Measurements from ENCODE around the gene PTPRK. TPM values are rescaled to one million over a fixed set of nuclear protein-coding genes. Genes with fewer than 3 reads are reported as not detected.

Gene PTPRK
- total RNA-seq, 5 donors from 2014 or later (not counting 1 experiment from before 2014, with no cell fraction given) = 2.1 to 11.1 (median 7.3) TPM

DNA sequence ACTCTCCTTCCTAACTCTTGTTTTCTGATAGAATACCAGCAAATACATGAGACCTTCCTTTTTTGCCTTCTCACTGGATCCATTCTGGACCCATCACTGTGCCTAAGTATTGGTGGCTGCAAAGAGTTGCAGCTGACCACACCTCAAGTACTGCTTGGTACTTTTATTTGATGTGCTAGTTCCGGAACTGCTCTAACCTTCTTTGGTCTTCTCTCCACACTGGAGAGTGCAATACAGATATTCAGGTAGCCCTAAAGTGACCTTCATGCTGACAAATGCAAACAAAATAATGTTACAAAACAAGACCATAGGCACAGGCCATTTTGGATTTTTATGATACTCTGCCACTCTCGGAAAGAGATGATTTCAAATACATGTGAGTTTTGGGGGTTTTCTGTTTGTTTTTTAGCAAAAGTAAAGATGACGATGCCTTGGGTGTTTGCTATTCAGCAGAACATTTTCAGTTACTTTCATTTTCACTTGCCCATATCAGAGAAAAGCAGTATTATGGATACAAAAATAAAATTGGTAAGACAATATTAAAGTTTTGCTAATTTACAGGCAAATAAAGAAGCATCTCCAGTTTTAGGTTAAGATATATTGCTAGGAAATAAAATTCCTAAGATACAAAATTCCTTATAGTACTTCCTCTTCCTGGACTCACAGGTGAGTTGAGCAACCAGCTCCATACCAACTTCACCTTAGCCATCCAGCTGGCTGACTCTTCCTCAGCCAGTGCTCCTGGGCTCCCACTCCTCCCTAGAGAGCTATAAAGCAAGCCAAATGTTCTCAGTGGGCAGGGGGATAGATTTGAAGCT, 42.0 kb downstream of the PTPRK start:
- no CpG with 5 or more reads among the region's 3 CpGs for WGBS (ENCODE audit: insufficient coverage)
- Mint-ChIP-seq H3K36me3 (no peaks in the 10 kb centered on the region), H3K27me3 (no peaks in the 10 kb centered on the region), H3K27ac (peak overlapping the region in 1 of 2 donors; percentile 91), H3K4me3 (peak overlapping the region; percentile 73 to 76 (median 76)), H3K4me1 (peaks cover 11 to 17% (median 13%) of the 10 kb centered on the region in 3 donors), H3K9me3 (no peaks in the 10 kb centered on the region)
- Histone ChIP-seq H3K36me3 (ENCODE audit: control insufficient read depth in 2 of 2, extremely low read depth in 1 of 2, insufficient read depth in 1 of 2, low read length in 1 of 2) (no peaks in the 10 kb centered on the region), H3K27me3 (replicated peaks in 1 of 2; ENCODE audit: control insufficient read depth in 2 of 2, extremely low read depth in 1 of 2, insufficient read depth in 2 of 2, low read length in 1 of 2) (no peaks in the 10 kb centered on the region), H3K27ac (ENCODE audit: low read length) (no peak overlapping the region), H3K4me1 (ENCODE audit: control insufficient read depth in 1 of 2, extremely low read depth in 1 of 2, insufficient read depth in 2 of 2, low read length in 2 of 2) (peaks cover 4 to 5% of the 10 kb centered on the region in 2 experiments), H3K4me3 (ENCODE audit: control insufficient read depth in 1 of 2, extremely low read depth in 1 of 2, low read length in 1 of 2) (peak overlapping the region in 1 of 2 donors; percentile 19), H3K9me3 (no peaks in the 10 kb centered on the region)
- ATAC-seq (replicated peaks in 1 of 4) (peak in 2 of 4 experiments; percentile 31 to 46), DNase-seq (peak in 1 of 35 experiments; percentile 22)
- ChIA-PET POLR2A (no interaction called here), CTCF (interaction anchor here in 1 of 2 donors (1.0 kb wide), 1 partner anchor 20 kb away, joined by 3 read pairs; no protein-coding TSS in a partner anchor)

GRCh38 chr6:128474933-128475332, 45.5 kb downstream of the PTPRK start:
- H3K4me3 ChIP-seq (ENCODE audit: control insufficient read depth in 1 of 2, extremely low read depth in 1 of 2, low read length in 1 of 2) = no peak overlapping the region
- DNase-seq (no peak), ATAC-seq (replicated peaks in 1 of 4) (no peak)
- Mint-ChIP-seq H3K27ac (no peak overlapping the region), H3K36me3 (no peaks in the 10 kb centered on the region), H3K4me3 (no peak overlapping the region), H3K27me3 (no peaks in the 10 kb centered on the region), H3K4me1 (peaks cover 11 to 17% (median 13%) of the 10 kb centered on the region in 3 donors), H3K9me3 (no peaks in the 10 kb centered on the region)
- no peaks in the 10 kb centered on the region for H3K36me3 ChIP-seq (ENCODE audit: control insufficient read depth in 2 of 2, extremely low read depth in 1 of 2, insufficient read depth in 1 of 2, low read length in 1 of 2)
- H3K9me3 ChIP-seq = no peaks in the 10 kb centered on the region
- WGBS (ENCODE audit: insufficient coverage) = no CpG with 5 or more reads among the region's 1 CpG
- POLR2A ChIA-PET = no interaction called here
- CTCF ChIA-PET = no interaction called here
- H3K4me1 ChIP-seq (ENCODE audit: control insufficient read depth in 1 of 2, extremely low read depth in 1 of 2, insufficient read depth in 2 of 2, low read length in 2 of 2) = peaks cover 4 to 5% of the 10 kb centered on the region in 2 experiments
- no peak overlapping the region for H3K27ac ChIP-seq (ENCODE audit: low read length)
- no peaks in the 10 kb centered on the region for H3K27me3 ChIP-seq (replicated peaks in 1 of 2; ENCODE audit: control insufficient read depth in 2 of 2, extremely low read depth in 1 of 2, insufficient read depth in 2 of 2, low read length in 1 of 2)

DNA sequence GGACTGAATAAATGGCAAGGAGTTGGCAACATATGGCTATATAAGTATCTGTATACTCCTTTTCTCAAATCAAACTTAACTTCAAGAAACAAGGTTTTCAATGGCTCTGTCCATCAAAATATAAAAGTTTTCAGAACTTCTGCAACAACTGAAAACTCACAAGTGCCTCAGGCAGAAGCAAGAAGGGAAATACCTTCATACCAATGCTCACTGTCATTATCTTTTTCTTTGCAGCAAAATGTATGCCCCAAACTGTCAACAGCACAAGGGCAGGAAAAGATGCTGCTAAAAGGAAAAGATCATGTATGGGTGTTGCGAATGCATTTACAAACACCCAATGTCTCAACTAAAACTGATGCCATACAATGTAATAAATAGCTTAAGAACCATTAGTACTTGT, 45.9 kb downstream of the PTPRK start:
- no peak overlapping the region for H3K4me3 ChIP-seq (ENCODE audit: control insufficient read depth in 1 of 2, extremely low read depth in 1 of 2, low read length in 1 of 2)
- WGBS (ENCODE audit: insufficient coverage) = no CpG with 5 or more reads among the region's 1 CpG
- H3K36me3 ChIP-seq (ENCODE audit: control insufficient read depth in 2 of 2, extremely low read depth in 1 of 2, insufficient read depth in 1 of 2, low read length in 1 of 2) = no peaks in the 10 kb centered on the region
- H3K27ac ChIP-seq (ENCODE audit: low read length) = no peak overlapping the region
- H3K4me3 Mint-ChIP-seq = no peak overlapping the region
- peaks cover 11 to 17% (median 13%) of the 10 kb centered on the region in 3 donors for H3K4me1 Mint-ChIP-seq
- H3K9me3 ChIP-seq = no peaks in the 10 kb centered on the region
- ATAC-seq (replicated peaks in 1 of 4) (no peak), DNase-seq (no peak)
- H3K4me1 ChIP-seq (ENCODE audit: control insufficient read depth in 1 of 2, extremely low read depth in 1 of 2, insufficient read depth in 2 of 2, low read length in 2 of 2) = peaks cover 4 to 5% of the 10 kb centered on the region in 2 experiments
- POLR2A ChIA-PET = no interaction called here
- H3K36me3 Mint-ChIP-seq = no peaks in the 10 kb centered on the region
- H3K9me3 Mint-ChIP-seq = no peaks in the 10 kb centered on the region
- H3K27me3 Mint-ChIP-seq = no peaks in the 10 kb centered on the region
- no peaks in the 10 kb centered on the region for H3K27me3 ChIP-seq (replicated peaks in 1 of 2; ENCODE audit: control insufficient read depth in 2 of 2, extremely low read depth in 1 of 2, insufficient read depth in 2 of 2, low read length in 1 of 2)
- CTCF ChIA-PET = no interaction called here
- H3K27ac Mint-ChIP-seq = no peak overlapping the region

GRCh38 chr6:128471907-128472306, 48.5 kb downstream of the PTPRK start:
- H3K4me3 Mint-ChIP-seq = no peak overlapping the region
- DNase-seq (no peak), ATAC-seq (replicated peaks in 1 of 4) (no peak)
- Histone ChIP-seq H3K9me3 (no peaks in the 10 kb centered on the region), H3K27me3 (replicated peaks in 1 of 2; ENCODE audit: control insufficient read depth in 2 of 2, extremely low read depth in 1 of 2, insufficient read depth in 2 of 2, low read length in 1 of 2) (no peaks in the 10 kb centered on the region), H3K4me1 (ENCODE audit: control insufficient read depth in 1 of 2, extremely low read depth in 1 of 2, insufficient read depth in 2 of 2, low read length in 2 of 2) (no peaks in the 10 kb centered on the region), H3K4me3 (ENCODE audit: control insufficient read depth in 1 of 2, extremely low read depth in 1 of 2, low read length in 1 of 2) (no peak overlapping the region), H3K36me3 (ENCODE audit: control insufficient read depth in 2 of 2, extremely low read depth in 1 of 2, insufficient read depth in 1 of 2, low read length in 1 of 2) (no peaks in the 10 kb centered on the region), H3K27ac (ENCODE audit: low read length) (no peak overlapping the region)
- H3K36me3 Mint-ChIP-seq = no peaks in the 10 kb centered on the region
- no peaks in the 10 kb centered on the region for H3K4me1 Mint-ChIP-seq
- POLR2A ChIA-PET = interaction anchor here in 1 of 2 donors (0.5 kb wide), 1 partner anchor 132 kb away, joined by 3 read pairs; no protein-coding TSS in a partner anchor
- no peak overlapping the region for H3K27ac Mint-ChIP-seq
- no peaks in the 10 kb centered on the region for H3K27me3 Mint-ChIP-seq
- WGBS (ENCODE audit: insufficient coverage) = 100% methylated on average over 2 of the region's 4 CpGs
- CTCF ChIA-PET = interaction anchor here in 1 of 2 donors (0.6 kb wide), 1 partner anchor 536 kb away, joined by 3 read pairs; no protein-coding TSS in a partner anchor
- no peaks in the 10 kb centered on the region for H3K9me3 Mint-ChIP-seq

DNA sequence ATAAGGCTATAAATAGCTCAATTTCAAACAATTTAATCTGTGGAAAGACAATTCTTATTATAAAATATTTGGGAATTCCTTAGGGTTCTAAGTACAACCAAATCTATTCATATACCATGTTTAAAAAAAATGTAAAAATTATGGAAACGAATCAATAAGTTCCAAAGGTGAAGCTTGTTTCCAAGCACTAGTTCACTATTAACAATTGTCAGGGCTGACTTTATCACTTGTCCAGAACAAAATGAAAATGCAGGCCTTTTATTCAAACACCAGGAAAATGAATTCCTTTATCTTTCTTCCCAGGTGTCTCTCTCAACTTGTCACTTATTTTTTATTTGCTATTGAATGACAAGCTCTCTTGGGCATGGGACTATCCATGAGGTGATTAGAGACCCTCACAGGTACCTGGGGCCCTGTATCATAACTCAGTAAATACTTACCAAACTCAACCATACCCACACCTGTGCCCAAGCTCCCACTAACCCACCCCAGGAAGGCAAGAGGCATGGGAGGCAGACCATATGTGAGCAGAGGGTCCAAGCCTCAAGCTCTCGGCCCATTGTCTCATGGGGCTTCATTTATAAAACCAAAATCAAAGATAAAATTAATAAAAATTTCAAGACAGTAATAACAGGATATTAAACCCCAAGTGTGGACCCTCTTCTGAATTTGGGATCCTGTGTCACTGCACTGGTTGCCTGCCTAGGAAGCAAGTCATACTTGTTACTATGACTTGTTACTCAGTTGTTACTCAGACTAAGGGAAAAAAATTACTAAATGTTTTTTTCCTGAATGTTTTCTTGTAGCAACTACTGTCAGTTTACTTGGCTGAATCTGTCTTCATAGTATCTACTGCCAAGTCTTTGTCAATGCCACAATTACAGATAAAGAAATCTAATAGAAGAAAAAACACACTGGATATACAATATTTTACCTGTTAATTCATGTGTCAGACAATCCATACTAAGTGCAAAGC, 54.7 kb downstream of the PTPRK start:
- no peaks in the 10 kb centered on the region for H3K36me3 Mint-ChIP-seq
- ChIA-PET POLR2A (interaction anchor here in 1 of 2 donors (0.6 kb wide), 1 partner anchor 26 kb away, joined by 3 read pairs; no protein-coding TSS in a partner anchor), CTCF (interaction anchor here in 1 of 2 donors (0.5 to 0.8 kb wide), 2 partner anchors 30 to 611 kb away, joined by 3 to 4 read pairs; no protein-coding TSS in a partner anchor)
- no peaks in the 10 kb centered on the region for H3K4me1 Mint-ChIP-seq
- no peaks in the 10 kb centered on the region for H3K4me1 ChIP-seq (ENCODE audit: control insufficient read depth in 1 of 2, extremely low read depth in 1 of 2, insufficient read depth in 2 of 2, low read length in 2 of 2)
- H3K27ac Mint-ChIP-seq = no peak overlapping the region
- ATAC-seq (replicated peaks in 1 of 4) (no peak), DNase-seq (no peak)
- H3K27me3 ChIP-seq (replicated peaks in 1 of 2; ENCODE audit: control insufficient read depth in 2 of 2, extremely low read depth in 1 of 2, insufficient read depth in 2 of 2, low read length in 1 of 2) = no peaks in the 10 kb centered on the region
- no peak overlapping the region for H3K4me3 Mint-ChIP-seq
- H3K27ac ChIP-seq (ENCODE audit: low read length) = no peak overlapping the region
- H3K4me3 ChIP-seq (ENCODE audit: control insufficient read depth in 1 of 2, extremely low read depth in 1 of 2, low read length in 1 of 2) = no peak overlapping the region
- no CpG with 5 or more reads among the region's 2 CpGs for WGBS (ENCODE audit: insufficient coverage)
- H3K27me3 Mint-ChIP-seq = no peaks in the 10 kb centered on the region
- no peaks in the 10 kb centered on the region for H3K9me3 Mint-ChIP-seq
- no peaks in the 10 kb centered on the region for H3K9me3 ChIP-seq
- H3K36me3 ChIP-seq (ENCODE audit: control insufficient read depth in 2 of 2, extremely low read depth in 1 of 2, insufficient read depth in 1 of 2, low read length in 1 of 2) = no peaks in the 10 kb centered on the region

DNA sequence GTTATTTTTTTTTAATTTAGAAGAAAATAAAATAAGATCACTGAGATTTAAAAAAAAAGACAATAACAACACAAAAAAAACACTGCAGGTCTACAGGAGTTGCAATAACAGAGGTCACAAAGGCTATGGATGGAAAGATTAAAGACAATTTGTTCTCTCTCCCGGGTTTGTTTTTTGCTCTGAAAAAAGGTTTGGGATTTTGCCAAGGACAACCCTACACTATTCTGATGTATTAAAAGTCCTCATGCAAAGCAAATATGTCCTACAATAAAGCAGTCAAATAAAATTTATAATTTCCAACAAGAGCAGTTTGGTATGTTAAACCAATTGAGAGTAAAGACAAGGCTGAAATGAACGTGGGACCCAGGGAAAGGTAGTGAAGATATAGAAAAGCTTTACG, 55.6 kb downstream of the PTPRK start:
- Mint-ChIP-seq H3K9me3 (no peaks in the 10 kb centered on the region), H3K27me3 (no peaks in the 10 kb centered on the region), H3K36me3 (no peaks in the 10 kb centered on the region), H3K4me3 (no peak overlapping the region), H3K4me1 (no peaks in the 10 kb centered on the region), H3K27ac (no peak overlapping the region)
- no peak overlapping the region for H3K4me3 ChIP-seq (ENCODE audit: control insufficient read depth in 1 of 2, extremely low read depth in 1 of 2, low read length in 1 of 2)
- ChIA-PET POLR2A (no interaction called here), CTCF (no interaction called here)
- H3K27ac ChIP-seq (ENCODE audit: low read length) = no peak overlapping the region
- DNase-seq = no peak
- H3K4me1 ChIP-seq (ENCODE audit: control insufficient read depth in 1 of 2, extremely low read depth in 1 of 2, insufficient read depth in 2 of 2, low read length in 2 of 2) = no peaks in the 10 kb centered on the region
- ATAC-seq (replicated peaks in 1 of 4) = no peak
- H3K27me3 ChIP-seq (replicated peaks in 1 of 2; ENCODE audit: control insufficient read depth in 2 of 2, extremely low read depth in 1 of 2, insufficient read depth in 2 of 2, low read length in 1 of 2) = no peaks in the 10 kb centered on the region
- H3K36me3 ChIP-seq (ENCODE audit: control insufficient read depth in 2 of 2, extremely low read depth in 1 of 2, insufficient read depth in 1 of 2, low read length in 1 of 2) = no peaks in the 10 kb centered on the region
- WGBS (ENCODE audit: insufficient coverage) = no CpG with 5 or more reads among the region's 3 CpGs
- no peaks in the 10 kb centered on the region for H3K9me3 ChIP-seq
